Dendritic cell treated with granulocyte-macrophage colony-stimulating factor and Interleukin-4, amounts not matched to agents 40 ng/mL and 50 ng/mL, for 4 days (primary cell): ENCODE measurements around the gene ALG9.

Experiments used
- H3K27ac Mint-ChIP-seq: one replicate; pipeline ENCODE4 v1.8.0; 2022; ENCODE audit warnings: mild to moderate bottlenecking, mixed read lengths
- H3K27me3 Mint-ChIP-seq: one replicate; pipeline ENCODE4 v1.8.0; 2022; ENCODE audit warnings: mild to moderate bottlenecking, mixed read lengths
- H3K36me3 Mint-ChIP-seq: one replicate; pipeline ENCODE4 v1.8.0; 2022; ENCODE audit warnings: low read depth, mixed read lengths
- H3K4me1 Mint-ChIP-seq: one replicate; pipeline ENCODE4 v1.8.0; 2022; ENCODE audit warnings: low read depth, mixed read lengths
- H3K4me3 Mint-ChIP-seq: one replicate; pipeline ENCODE4 v1.8.0; 2022; ENCODE audit warnings: mild to moderate bottlenecking, moderate library complexity, mixed read lengths
- H3K9me3 Mint-ChIP-seq: one replicate; pipeline ENCODE4 v1.8.0; 2022; ENCODE audit warnings: mixed read lengths
- intact Hi-C: fragments of 100-400 bp; cut with micrococcal nuclease; formaldehyde crosslinking; loops from one replicate; pipeline ENCODE4 v1.15.0; 2022

Gene ALG9

GRCh38 chr11:111860257-111860656, 11.1 kb downstream of the ALG9 start:
- H3K36me3 Mint-ChIP-seq, result peaks cover 62% of the 10 kb centered on the region
- intact Hi-C loops, result no loop called here

GRCh38 chr11:111855506-111855905, 15.9 kb downstream of the ALG9 start:
- Mint-ChIP-seq H3K4me1 (peaks cover 7% of the 10 kb centered on the region), H3K4me3 (no peak overlapping the region), H3K27ac (no peak overlapping the region), H3K36me3 (peaks cover 57% of the 10 kb centered on the region), H3K27me3 (no peaks in the 10 kb centered on the region), H3K9me3 (no peaks in the 10 kb centered on the region)
- intact Hi-C loops, result no loop called here

More at GRCh38 chr11:111860257-111860656, 11.1 kb downstream of the ALG9 start:
- Mint-ChIP-seq H3K4me1 (peaks cover 3% of the 10 kb centered on the region), H3K27me3 (no peaks in the 10 kb centered on the region), H3K27ac (no peak overlapping the region), H3K4me3 (no peak overlapping the region), H3K9me3 (no peaks in the 10 kb centered on the region)

- Mint-ChIP-seq H3K9me3 (no peaks in the 10 kb centered on the region), H3K4me3 (no peak overlapping the region), H3K36me3 (peaks cover 50% of the 10 kb centered on the region), H3K4me1 (peaks cover 16% of the 10 kb centered on the region), H3K27me3 (no peaks in the 10 kb centered on the region), H3K27ac (no peak overlapping the region)
- intact Hi-C loops, result no loop called here
Measured at GRCh38 chr11:111852103-111852502, 19.3 kb downstream of the ALG9 start.

GRCh38 chr11:111851636-111852035, 19.7 kb downstream of the ALG9 start:
- no peaks in the 10 kb centered on the region for H3K9me3 Mint-ChIP-seq
- no peak overlapping the region for H3K27ac Mint-ChIP-seq
- no peaks in the 10 kb centered on the region for H3K27me3 Mint-ChIP-seq
- intact Hi-C loops, result no loop called here
- H3K36me3 Mint-ChIP-seq, result peaks cover 55% of the 10 kb centered on the region
- H3K4me1 Mint-ChIP-seq, result peaks cover 21% of the 10 kb centered on the region
- no peak overlapping the region for H3K4me3 Mint-ChIP-seq

GRCh38 chr11:111851067-111851466, 20.3 kb downstream of the ALG9 start:
- peaks cover 27% of the 10 kb centered on the region for H3K4me1 Mint-ChIP-seq
- no peak overlapping the region for H3K4me3 Mint-ChIP-seq
- H3K27me3 Mint-ChIP-seq, result no peaks in the 10 kb centered on the region
- no peaks in the 10 kb centered on the region for H3K9me3 Mint-ChIP-seq
- intact Hi-C loops, result no loop called here
- H3K36me3 Mint-ChIP-seq, result peaks cover 59% of the 10 kb centered on the region
- H3K27ac Mint-ChIP-seq, result no peak overlapping the region

- intact Hi-C loops, result no loop called here
- no peaks in the 10 kb centered on the region for H3K9me3 Mint-ChIP-seq
- peaks cover 34% of the 10 kb centered on the region for H3K4me1 Mint-ChIP-seq
- H3K27me3 Mint-ChIP-seq, result no peaks in the 10 kb centered on the region
- H3K4me3 Mint-ChIP-seq, result no peak overlapping the region
- no peak overlapping the region for H3K27ac Mint-ChIP-seq
- peaks cover 54% of the 10 kb centered on the region for H3K36me3 Mint-ChIP-seq
Measured at GRCh38 chr11:111849631-111850030, 21.8 kb downstream of the ALG9 start.

- Mint-ChIP-seq H3K9me3 (no peaks in the 10 kb centered on the region), H3K27ac (no peak overlapping the region), H3K4me1 (peaks cover 50% of the 10 kb centered on the region), H3K4me3 (no peak overlapping the region), H3K36me3 (peaks cover 40% of the 10 kb centered on the region), H3K27me3 (no peaks in the 10 kb centered on the region)
- intact Hi-C loops, result no loop called here
Measured at GRCh38 chr11:111846636-111847035, 24.7 kb downstream of the ALG9 start.

- H3K4me3 Mint-ChIP-seq, result no peak overlapping the region
- H3K27ac Mint-ChIP-seq, result no peak overlapping the region
- H3K36me3 Mint-ChIP-seq, result peaks cover 38% of the 10 kb centered on the region
- H3K9me3 Mint-ChIP-seq, result no peaks in the 10 kb centered on the region
- intact Hi-C loops, result no loop called here
- H3K27me3 Mint-ChIP-seq, result no peaks in the 10 kb centered on the region
- peaks cover 50% of the 10 kb centered on the region for H3K4me1 Mint-ChIP-seq
Measured at GRCh38 chr11:111846063-111846462, 25.3 kb downstream of the ALG9 start.

- peaks cover 34% of the 10 kb centered on the region for H3K36me3 Mint-ChIP-seq
- intact Hi-C loops, result no loop called here
- no peaks in the 10 kb centered on the region for H3K9me3 Mint-ChIP-seq
- no peak overlapping the region for H3K27ac Mint-ChIP-seq
- H3K4me1 Mint-ChIP-seq, result peaks cover 50% of the 10 kb centered on the region
- H3K27me3 Mint-ChIP-seq, result no peaks in the 10 kb centered on the region
- no peak overlapping the region for H3K4me3 Mint-ChIP-seq
Measured at GRCh38 chr11:111845276-111846028, 25.9 kb downstream of the ALG9 start.

GRCh38 chr11:111843661-111844060, 27.7 kb downstream of the ALG9 start:
- Mint-ChIP-seq H3K9me3 (no peaks in the 10 kb centered on the region), H3K36me3 (peaks cover 22% of the 10 kb centered on the region)

GRCh38 chr11:111841370-111842053, 29.9 kb downstream of the ALG9 start:
- Mint-ChIP-seq H3K27ac (no peak overlapping the region), H3K36me3 (peaks cover 21% of the 10 kb centered on the region), H3K4me1 (peaks cover 34% of the 10 kb centered on the region), H3K27me3 (no peaks in the 10 kb centered on the region), H3K4me3 (no peak overlapping the region), H3K9me3 (no peaks in the 10 kb centered on the region)
- intact Hi-C loops, result loop anchor here (1.0 to 5.0 kb wide), 3 partner anchors 64 to 276 kb away; partner anchors contain the start of gene SIK2

More at GRCh38 chr11:111843661-111844060, 27.7 kb downstream of the ALG9 start:
- H3K27ac Mint-ChIP-seq, result peak overlapping the region; percentile 74
- peaks cover 50% of the 10 kb centered on the region for H3K4me1 Mint-ChIP-seq
- peak overlapping the region; percentile 32 for H3K4me3 Mint-ChIP-seq
- intact Hi-C loops, result loop anchor here (5.0 kb wide), 2 partner anchors 66 to 241 kb away; partner anchors contain the start of gene SIK2
- H3K27me3 Mint-ChIP-seq, result no peaks in the 10 kb centered on the region

GRCh38 chr11:111840143-111840542, 31.2 kb downstream of the ALG9 start:
- peaks cover 21% of the 10 kb centered on the region for H3K4me1 Mint-ChIP-seq
- intact Hi-C loops, result loop anchor here (5.0 kb wide), 2 partner anchors 63 to 238 kb away; partner anchors contain the start of gene SIK2
- no peak overlapping the region for H3K4me3 Mint-ChIP-seq
- no peaks in the 10 kb centered on the region for H3K9me3 Mint-ChIP-seq
- peaks cover 28% of the 10 kb centered on the region for H3K36me3 Mint-ChIP-seq
- no peaks in the 10 kb centered on the region for H3K27me3 Mint-ChIP-seq
- no peak overlapping the region for H3K27ac Mint-ChIP-seq

GRCh38 chr11:111838054-111838453, 33.3 kb downstream of the ALG9 start:
- Mint-ChIP-seq H3K9me3 (no peaks in the 10 kb centered on the region), H3K27me3 (no peaks in the 10 kb centered on the region), H3K4me3 (no peak overlapping the region), H3K27ac (no peak overlapping the region), H3K36me3 (peaks cover 37% of the 10 kb centered on the region), H3K4me1 (no peaks in the 10 kb centered on the region)
- intact Hi-C loops, result no loop called here

- Mint-ChIP-seq H3K9me3 (no peaks in the 10 kb centered on the region), H3K36me3 (peaks cover 37% of the 10 kb centered on the region), H3K4me3 (no peak overlapping the region), H3K4me1 (no peaks in the 10 kb centered on the region), H3K27ac (no peak overlapping the region), H3K27me3 (no peaks in the 10 kb centered on the region)
- intact Hi-C loops, result no loop called here
Measured at GRCh38 chr11:111837366-111837891, 34.0 kb downstream of the ALG9 start.
